ENCODE results near the gene MLXIPL.

DNA sequence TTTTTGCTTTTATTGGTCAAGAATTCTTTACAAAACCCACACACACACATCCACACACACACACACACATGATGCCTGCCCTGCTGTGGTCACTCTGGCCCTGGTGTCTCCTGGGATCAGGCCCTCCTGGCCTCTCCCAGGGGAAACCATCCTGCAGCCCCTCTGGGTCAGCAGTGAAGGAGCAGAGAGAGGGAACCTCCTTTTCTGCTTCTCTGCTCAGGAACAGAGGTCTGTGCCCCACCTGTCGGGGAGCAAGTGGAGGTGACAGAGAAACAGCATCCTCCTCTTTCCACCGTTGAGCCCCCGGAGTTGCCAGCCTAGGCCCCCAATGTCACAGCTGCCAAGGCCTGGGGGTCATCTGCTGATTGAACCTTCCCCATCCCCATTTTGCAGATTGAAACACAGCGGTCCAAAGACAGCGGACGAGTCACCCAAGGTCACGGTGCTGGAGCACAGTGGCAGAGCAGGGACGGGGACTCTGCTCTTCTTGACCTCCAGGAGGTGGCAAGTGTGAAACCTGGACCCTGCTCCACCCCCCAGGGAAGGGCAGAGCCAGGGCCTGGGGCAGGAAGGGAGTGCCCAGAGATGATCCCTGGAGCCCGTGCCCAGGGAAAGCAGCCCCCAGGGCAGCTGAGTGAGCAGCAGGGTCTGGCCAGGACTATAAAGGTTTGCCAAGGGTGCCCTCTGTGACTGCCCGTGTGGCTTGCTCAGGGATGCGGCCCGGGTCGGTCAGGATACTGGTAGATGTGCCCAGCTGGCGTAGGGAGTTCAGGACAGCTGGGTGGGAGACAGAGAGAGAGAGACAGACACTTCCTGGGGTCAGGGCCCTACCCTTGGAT, 30.9 kb downstream of the MLXIPL start:
- TF ChIP-seq POU5F1 (IDR thresholded peaks at IDR 0.05; ENCODE audit: low read depth, low read length) = no peak
- TF ChIP-seq, protein P1, sequence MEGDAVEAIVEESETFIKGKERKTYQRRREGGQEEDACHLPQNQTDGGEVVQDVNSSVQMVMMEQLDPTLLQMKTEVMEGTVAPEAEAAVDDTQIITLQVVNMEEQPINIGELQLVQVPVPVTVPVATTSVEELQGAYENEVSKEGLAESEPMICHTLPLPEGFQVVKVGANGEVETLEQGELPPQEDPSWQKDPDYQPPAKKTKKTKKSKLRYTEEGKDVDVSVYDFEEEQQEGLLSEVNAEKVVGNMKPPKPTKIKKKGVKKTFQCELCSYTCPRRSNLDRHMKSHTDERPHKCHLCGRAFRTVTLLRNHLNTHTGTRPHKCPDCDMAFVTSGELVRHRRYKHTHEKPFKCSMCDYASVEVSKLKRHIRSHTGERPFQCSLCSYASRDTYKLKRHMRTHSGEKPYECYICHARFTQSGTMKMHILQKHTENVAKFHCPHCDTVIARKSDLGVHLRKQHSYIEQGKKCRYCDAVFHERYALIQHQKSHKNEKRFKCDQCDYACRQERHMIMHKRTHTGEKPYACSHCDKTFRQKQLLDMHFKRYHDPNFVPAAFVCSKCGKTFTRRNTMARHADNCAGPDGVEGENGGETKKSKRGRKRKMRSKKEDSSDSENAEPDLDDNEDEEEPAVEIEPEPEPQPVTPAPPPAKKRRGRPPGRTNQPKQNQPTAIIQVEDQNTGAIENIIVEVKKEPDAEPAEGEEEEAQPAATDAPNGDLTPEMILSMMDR (IDR thresholded peaks at IDR 0.05; ENCODE audit: control extremely low read depth in 1 of 3, insufficient read depth in 1 of 3, low read depth in 1 of 3, low read length in 3 of 3) = no peak
- TF ChIP-seq, protein P2, sequence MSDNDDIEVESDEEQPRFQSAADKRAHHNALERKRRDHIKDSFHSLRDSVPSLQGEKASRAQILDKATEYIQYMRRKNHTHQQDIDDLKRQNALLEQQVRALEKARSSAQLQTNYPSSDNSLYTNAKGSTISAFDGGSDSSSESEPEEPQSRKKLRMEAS (IDR thresholded peaks at IDR 0.05) = no peak
- TF ChIP-seq GTF2F1 (IDR thresholded peaks at IDR 0.05; ENCODE audit: borderline replicate concordance, low read depth, low read length) = no peak
- TF ChIP-seq POLR2AphosphoS5 (IDR thresholded peaks at IDR 0.05; ENCODE audit: low read depth, low read length) = no peak
